Liver (tissue), 9 donors: ENCODE measurements around the gene CAVIN4. TPM values are rescaled to one million over a fixed set of nuclear protein-coding genes. Genes with fewer than 3 reads are reported as not detected.

Experiments
- DNase-seq: peaks from one replicate; pipeline ENCODE4 v3.0.0-alpha.2; 2017; ENCODE audit warnings: low spot score
- H3K27ac ChIP-seq, 2 donors: one replicate each; pipeline ENCODE4 v1.7.0; 2013; ENCODE audit warnings: inconsistent platforms in 2 of 2, low read length in 2 of 2, control low read depth in 1 of 2, low read depth in 1 of 2, mild to moderate bottlenecking in 1 of 2
- H3K27me3 ChIP-seq, 4 donors: one replicate each; pipeline versions ENCODE4 v1.6.1 to v1.7.0; 2013; ENCODE audit warnings: low read length in 3 of 4, inconsistent platforms in 1 of 4, mild to moderate bottlenecking in 1 of 4, moderate library complexity in 1 of 4; ENCODE audit not compliant: control insufficient read depth in 4 of 4, insufficient read depth in 4 of 4
- H3K36me3 ChIP-seq, 4 donors: one replicate each; pipeline versions ENCODE4 v1.6.1 to v1.7.0; 2013; ENCODE audit warnings: low read length in 3 of 4, mild to moderate bottlenecking in 3 of 4, low read depth in 1 of 4, moderate library complexity in 1 of 4; ENCODE audit not compliant: control insufficient read depth in 4 of 4, insufficient read depth in 3 of 4
- H3K4me1 ChIP-seq, 4 donors: one replicate each; pipeline versions ENCODE4 v1.6.1 to v1.7.0; 2013; ENCODE audit warnings: low read length in 3 of 4, mild to moderate bottlenecking in 3 of 4, moderate library complexity in 1 of 4; ENCODE audit not compliant: control insufficient read depth in 4 of 4, insufficient read depth in 4 of 4
- H3K4me3 ChIP-seq, 3 donors: one replicate each; pipeline versions ENCODE4 v1.6.1 to v1.7.0; 2013; ENCODE audit warnings: low read length in 3 of 3, control low read depth in 1 of 3, low read depth in 1 of 3, mild to moderate bottlenecking in 1 of 3
- H3K9ac ChIP-seq, 2 donors: one replicate each; pipeline ENCODE4 v1.7.0; 2013; ENCODE audit warnings: low read length in 2 of 2, mild to moderate bottlenecking in 2 of 2, moderate library complexity in 2 of 2, control low read depth in 1 of 2, low read depth in 1 of 2
- H3K9me3 ChIP-seq, 4 donors: one replicate each; pipeline versions ENCODE4 v1.6.1 to v1.7.0; 2013; ENCODE audit warnings: low read length in 3 of 4; ENCODE audit not compliant: control insufficient read depth in 4 of 4
- EGR1 ChIP-seq, 2 donors: IDR thresholded peaks; 2 replicates each; pipeline ENCODE4 v1.6.1; 2016 to 2018; ENCODE audit warnings: antibody characterized with exemption in 2 of 2, low read depth in 2 of 2
- FOXA1 ChIP-seq: IDR thresholded peaks from 2 replicates; pipeline ENCODE4 v1.6.1; 2016; ENCODE audit warnings: antibody characterized with exemption
- FOXA2 ChIP-seq: IDR thresholded peaks from 2 replicates; pipeline ENCODE4 v1.6.1; 2016; ENCODE audit warnings: antibody characterized with exemption
- GABPA ChIP-seq, 2 donors: IDR thresholded peaks in 1 of 2; conservative IDR thresholded peaks in 1 of 2; 2 replicates each; pipeline ENCODE4 v1.6.1; 2016; ENCODE audit warnings: antibody characterized with exemption in 2 of 2, mild to moderate bottlenecking in 1 of 2, moderate library complexity in 1 of 2
- HNF4A ChIP-seq, 2 donors: conservative IDR thresholded peaks; 2 replicates each; pipeline ENCODE4 v1.6.1; 2016; ENCODE audit warnings: antibody characterized with exemption in 2 of 2, mild to moderate bottlenecking in 2 of 2
- HNF4G ChIP-seq: IDR thresholded peaks from 2 replicates; pipeline ENCODE4 v1.6.1; 2016; ENCODE audit warnings: antibody characterized with exemption
- NR2F2 ChIP-seq: IDR thresholded peaks from 2 replicates; pipeline ENCODE4 v1.6.1; 2016; ENCODE audit warnings: antibody characterized with exemption
- RAD21 ChIP-seq, 2 donors: IDR thresholded peaks; 2 replicates each; pipeline ENCODE4 v1.6.1; 2016; ENCODE audit warnings: antibody characterized with exemption in 2 of 2, mild to moderate bottlenecking in 2 of 2
- RXRA ChIP-seq, 2 donors: IDR thresholded peaks; 2 replicates each; pipeline ENCODE4 v1.6.1; 2017 to 2018; ENCODE audit warnings: antibody characterized with exemption in 2 of 2, mild to moderate bottlenecking in 1 of 2
- SP1 ChIP-seq: IDR thresholded peaks from 2 replicates; pipeline ENCODE4 v1.6.1; 2018; ENCODE audit warnings: antibody characterized with exemption, mild to moderate bottlenecking
- TAF1 ChIP-seq: conservative IDR thresholded peaks from 2 replicates; pipeline ENCODE4 v1.6.1; 2016; ENCODE audit warnings: antibody characterized with exemption, mild to moderate bottlenecking
- YY1 ChIP-seq: IDR thresholded peaks from 2 replicates; pipeline ENCODE4 v1.6.1; 2016; ENCODE audit warnings: antibody characterized with exemption, mild to moderate bottlenecking
- WGBS: extraction: QIAGEN DNeasy Blood & Tissue Kit; methylation state at CpG from one replicate; pipeline ENCODE4 v1.1.7; 2013; 5-methylcytosine and 5-hydroxymethylcytosine counted together
- polyA plus RNA-seq, 2 donors: library from polyadenylated mRNA; stranded (reverse) in 1 of 2; unstranded in 1 of 2; fragments of 200-250 nt in 1 of 2; fragments of >200 nt in 1 of 2; fragmentation: Nextera tagmentation in 1 of 2; extraction: Ambion mirVana in 1 of 2; gene quantifications; one replicate each; pipeline versions ENCODE4 v1.2.1 to v1.2.3, GENCODE V29; 2013 to 2015
- total RNA-seq, 2 donors: library from RNA; depleted of rRNA; stranded (reverse); fragments of >200 nt; gene quantifications; one replicate each; pipeline ENCODE4 v1.2.3, GENCODE V29; 2014
- TF ChIP-seq, protein P1 (sequence below): IDR thresholded peaks from 2 replicates; pipeline ENCODE4 v1.6.1; 2016; ENCODE audit warnings: antibody characterized with exemption, mild to moderate bottlenecking
- TF ChIP-seq, protein P2 (sequence below): fragments of 150-350 bp; IDR thresholded peaks from 2 replicates; pipeline ENCODE4 v1.5.1; 2017; ENCODE audit warnings: improper control_type of control experiment, low read depth, low read length; ENCODE audit not compliant: missing input control
- TF ChIP-seq, protein P3 (sequence below): IDR thresholded peaks from 2 replicates; pipeline ENCODE4 v1.6.1; 2016; ENCODE audit warnings: antibody characterized with exemption
- TF ChIP-seq, protein P4 (sequence below): IDR thresholded peaks from 2 replicates; pipeline ENCODE4 v1.6.1; 2016; ENCODE audit warnings: antibody characterized with exemption
- donor health status: healthy.
- donor health status: healthy.
- donor health status: healthy.
- donor health status: healthy.
- donor health status: healthy.

CAVIN4 gene
- total and polyA plus RNA-seq, 4 donors, result 0.05 to 0.08 (median 0.06) TPM

DNA sequence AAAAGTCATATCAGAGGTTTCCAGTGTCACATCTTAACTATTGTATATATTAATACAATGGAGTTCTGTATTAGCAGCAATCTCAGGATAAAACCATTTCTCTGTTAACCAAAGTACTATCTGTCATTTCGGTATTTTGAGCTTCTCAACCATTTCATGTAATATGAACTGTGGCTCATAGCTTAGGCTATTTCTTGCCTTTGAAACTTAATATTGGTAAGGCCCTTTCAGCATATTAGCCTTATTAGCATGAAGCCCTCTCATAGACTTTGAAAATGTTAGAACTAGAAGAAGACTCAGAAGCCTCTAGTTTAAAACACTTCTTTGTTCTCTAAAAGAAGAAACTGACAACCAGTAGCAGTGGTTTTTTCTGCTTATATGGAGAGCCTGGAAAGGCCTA lies 731 bp downstream of the CAVIN4 start:
- Histone ChIP-seq H3K27me3 (no peaks in the 10 kb centered on the region), H3K36me3 (no peaks in the 10 kb centered on the region), H3K27ac (no peak overlapping the region), H3K4me1 (no peaks in the 10 kb centered on the region), H3K9ac (no peak overlapping the region), H3K9me3 (no peaks in the 10 kb centered on the region), H3K4me3 (no peak overlapping the region)
- no peak for DNase-seq
- TF ChIP-seq YY1 (no peak), EGR1 (IDR thresholded peaks at IDR 0.05; ENCODE audit: low read depth in 2 of 2) (no peak), HNF4A (conservative IDR thresholded peaks at IDR 0.05) (no peak), NR2F2 (no peak), HNF4G (no peak), FOXA2 (no peak), FOXA1 (no peak), SP1 (no peak), RXRA (IDR thresholded peaks at IDR 0.05) (no peak)
- TF ChIP-seq, protein P1, sequence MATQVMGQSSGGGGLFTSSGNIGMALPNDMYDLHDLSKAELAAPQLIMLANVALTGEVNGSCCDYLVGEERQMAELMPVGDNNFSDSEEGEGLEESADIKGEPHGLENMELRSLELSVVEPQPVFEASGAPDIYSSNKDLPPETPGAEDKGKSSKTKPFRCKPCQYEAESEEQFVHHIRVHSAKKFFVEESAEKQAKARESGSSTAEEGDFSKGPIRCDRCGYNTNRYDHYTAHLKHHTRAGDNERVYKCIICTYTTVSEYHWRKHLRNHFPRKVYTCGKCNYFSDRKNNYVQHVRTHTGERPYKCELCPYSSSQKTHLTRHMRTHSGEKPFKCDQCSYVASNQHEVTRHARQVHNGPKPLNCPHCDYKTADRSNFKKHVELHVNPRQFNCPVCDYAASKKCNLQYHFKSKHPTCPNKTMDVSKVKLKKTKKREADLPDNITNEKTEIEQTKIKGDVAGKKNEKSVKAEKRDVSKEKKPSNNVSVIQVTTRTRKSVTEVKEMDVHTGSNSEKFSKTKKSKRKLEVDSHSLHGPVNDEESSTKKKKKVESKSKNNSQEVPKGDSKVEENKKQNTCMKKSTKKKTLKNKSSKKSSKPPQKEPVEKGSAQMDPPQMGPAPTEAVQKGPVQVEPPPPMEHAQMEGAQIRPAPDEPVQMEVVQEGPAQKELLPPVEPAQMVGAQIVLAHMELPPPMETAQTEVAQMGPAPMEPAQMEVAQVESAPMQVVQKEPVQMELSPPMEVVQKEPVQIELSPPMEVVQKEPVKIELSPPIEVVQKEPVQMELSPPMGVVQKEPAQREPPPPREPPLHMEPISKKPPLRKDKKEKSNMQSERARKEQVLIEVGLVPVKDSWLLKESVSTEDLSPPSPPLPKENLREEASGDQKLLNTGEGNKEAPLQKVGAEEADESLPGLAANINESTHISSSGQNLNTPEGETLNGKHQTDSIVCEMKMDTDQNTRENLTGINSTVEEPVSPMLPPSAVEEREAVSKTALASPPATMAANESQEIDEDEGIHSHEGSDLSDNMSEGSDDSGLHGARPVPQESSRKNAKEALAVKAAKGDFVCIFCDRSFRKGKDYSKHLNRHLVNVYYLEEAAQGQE, result no peak
- TF ChIP-seq, protein P2, sequence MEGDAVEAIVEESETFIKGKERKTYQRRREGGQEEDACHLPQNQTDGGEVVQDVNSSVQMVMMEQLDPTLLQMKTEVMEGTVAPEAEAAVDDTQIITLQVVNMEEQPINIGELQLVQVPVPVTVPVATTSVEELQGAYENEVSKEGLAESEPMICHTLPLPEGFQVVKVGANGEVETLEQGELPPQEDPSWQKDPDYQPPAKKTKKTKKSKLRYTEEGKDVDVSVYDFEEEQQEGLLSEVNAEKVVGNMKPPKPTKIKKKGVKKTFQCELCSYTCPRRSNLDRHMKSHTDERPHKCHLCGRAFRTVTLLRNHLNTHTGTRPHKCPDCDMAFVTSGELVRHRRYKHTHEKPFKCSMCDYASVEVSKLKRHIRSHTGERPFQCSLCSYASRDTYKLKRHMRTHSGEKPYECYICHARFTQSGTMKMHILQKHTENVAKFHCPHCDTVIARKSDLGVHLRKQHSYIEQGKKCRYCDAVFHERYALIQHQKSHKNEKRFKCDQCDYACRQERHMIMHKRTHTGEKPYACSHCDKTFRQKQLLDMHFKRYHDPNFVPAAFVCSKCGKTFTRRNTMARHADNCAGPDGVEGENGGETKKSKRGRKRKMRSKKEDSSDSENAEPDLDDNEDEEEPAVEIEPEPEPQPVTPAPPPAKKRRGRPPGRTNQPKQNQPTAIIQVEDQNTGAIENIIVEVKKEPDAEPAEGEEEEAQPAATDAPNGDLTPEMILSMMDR, result no peak
- TF ChIP-seq, protein P3, sequence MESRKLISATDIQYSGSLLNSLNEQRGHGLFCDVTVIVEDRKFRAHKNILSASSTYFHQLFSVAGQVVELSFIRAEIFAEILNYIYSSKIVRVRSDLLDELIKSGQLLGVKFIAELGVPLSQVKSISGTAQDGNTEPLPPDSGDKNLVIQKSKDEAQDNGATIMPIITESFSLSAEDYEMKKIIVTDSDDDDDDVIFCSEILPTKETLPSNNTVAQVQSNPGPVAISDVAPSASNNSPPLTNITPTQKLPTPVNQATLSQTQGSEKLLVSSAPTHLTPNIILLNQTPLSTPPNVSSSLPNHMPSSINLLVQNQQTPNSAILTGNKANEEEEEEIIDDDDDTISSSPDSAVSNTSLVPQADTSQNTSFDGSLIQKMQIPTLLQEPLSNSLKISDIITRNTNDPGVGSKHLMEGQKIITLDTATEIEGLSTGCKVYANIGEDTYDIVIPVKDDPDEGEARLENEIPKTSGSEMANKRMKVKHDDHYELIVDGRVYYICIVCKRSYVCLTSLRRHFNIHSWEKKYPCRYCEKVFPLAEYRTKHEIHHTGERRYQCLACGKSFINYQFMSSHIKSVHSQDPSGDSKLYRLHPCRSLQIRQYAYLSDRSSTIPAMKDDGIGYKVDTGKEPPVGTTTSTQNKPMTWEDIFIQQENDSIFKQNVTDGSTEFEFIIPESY, result no peak
- 95% methylated on average over 1 of the region's 1 CpG for WGBS

DNA sequence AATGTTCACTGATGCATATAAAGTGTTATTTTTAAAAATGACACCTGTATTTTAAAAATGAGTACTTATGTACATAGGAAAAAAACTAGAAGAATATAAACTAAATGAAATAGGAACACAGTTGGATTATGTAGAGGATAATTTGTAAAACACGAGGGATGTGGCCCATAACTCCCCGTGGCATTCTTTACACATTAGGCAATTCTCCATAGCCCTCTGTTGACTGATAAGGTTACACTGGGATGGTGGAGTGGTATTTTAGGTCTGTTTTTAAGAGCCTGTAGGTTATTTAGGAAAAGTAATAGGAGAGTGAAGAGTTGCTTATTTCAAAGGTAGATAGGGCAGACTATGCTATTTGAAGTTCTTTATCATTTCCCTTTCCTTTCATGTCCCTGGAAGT lies 1.8 kb downstream of the CAVIN4 start:
- Histone ChIP-seq H3K9me3 (no peaks in the 10 kb centered on the region), H3K4me3 (no peak overlapping the region), H3K36me3 (no peaks in the 10 kb centered on the region), H3K27ac (no peak overlapping the region), H3K27me3 (no peaks in the 10 kb centered on the region), H3K9ac (no peak overlapping the region), H3K4me1 (no peaks in the 10 kb centered on the region)
- no peak for DNase-seq
- WGBS, result 80% methylated on average over 2 of the region's 2 CpGs
- no peak for TF ChIP-seq HNF4A (conservative IDR thresholded peaks at IDR 0.05)
- TF ChIP-seq RXRA (IDR thresholded peaks at IDR 0.05), result no peak
- no peak for TF ChIP-seq HNF4G
- TF ChIP-seq FOXA2, result no peak
- no peak for TF ChIP-seq RAD21 (IDR thresholded peaks at IDR 0.05)
- TF ChIP-seq, protein P2, result no peak
- no peak for TF ChIP-seq GABPA (IDR thresholded peaks at IDR 0.05 in 1 of 2, conservative IDR thresholded peaks at IDR 0.05 in 1 of 2)
- TF ChIP-seq YY1, result no peak
- TF ChIP-seq, protein P4, sequence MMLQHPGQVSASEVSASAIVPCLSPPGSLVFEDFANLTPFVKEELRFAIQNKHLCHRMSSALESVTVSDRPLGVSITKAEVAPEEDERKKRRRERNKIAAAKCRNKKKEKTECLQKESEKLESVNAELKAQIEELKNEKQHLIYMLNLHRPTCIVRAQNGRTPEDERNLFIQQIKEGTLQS, result no peak
- no peak for TF ChIP-seq SP1
- no peak for TF ChIP-seq NR2F2
- TF ChIP-seq, protein P1, result no peak
- TF ChIP-seq TAF1, result no peak
- TF ChIP-seq FOXA1, result no peak
